Stimulated activated naive CD4-positive, alpha-beta T cell treated with Interleukin-2 at 50 U/mL for 16 hours (primary cell): ENCODE data around the gene ARL8B.
"Not testable (repeated sequence)": the region's sequence is repeated elsewhere in the genome, so short reads cannot be mapped to it uniquely, and the experiment has no call there.

Source experiments
- DNase-seq: peaks from one replicate; lab custom pipeline; 2025; lab: John Stamatoyannopoulos, UW

ARL8B gene

DNA sequence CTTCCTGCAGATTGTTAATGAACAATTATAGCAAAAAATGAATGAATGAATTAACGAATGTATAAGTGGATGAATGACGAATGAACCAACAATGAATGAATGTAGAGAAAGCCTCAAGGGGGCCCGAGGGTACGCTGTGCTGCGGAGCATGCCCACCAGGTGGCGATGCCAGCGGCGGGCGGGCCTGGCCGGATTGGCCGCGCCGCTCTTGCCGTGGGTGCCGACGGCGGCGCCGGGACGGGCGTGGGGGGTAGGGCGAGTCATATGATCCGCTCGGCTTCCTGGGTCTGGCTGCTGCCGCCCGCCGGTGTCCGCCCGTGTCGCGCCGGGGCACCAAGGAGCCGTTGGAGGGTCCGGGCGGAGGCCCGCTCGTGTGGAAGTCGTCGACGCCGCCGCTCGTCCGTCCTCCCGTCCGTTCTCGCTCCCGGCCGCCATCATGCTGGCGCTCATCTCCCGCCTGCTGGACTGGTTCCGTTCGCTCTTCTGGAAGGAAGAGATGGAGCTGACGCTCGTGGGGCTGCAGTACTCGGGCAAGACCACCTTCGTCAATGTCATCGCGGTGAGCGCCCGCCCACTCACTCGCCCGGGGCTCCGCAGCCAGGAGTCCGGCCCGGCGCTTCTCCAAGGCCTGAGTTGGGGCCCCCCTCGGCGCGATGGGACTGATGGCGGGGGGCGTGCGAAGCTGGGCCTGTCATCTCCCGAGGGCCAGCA lies at the start of gene ARL8B:
TSS of gene ARL8B (plus strand) at position 263 of the 711 bp plus-strand sequence. CDS start at position 437, 174 bp downstream.
- DNase-seq: peak; percentile 89

DNA sequence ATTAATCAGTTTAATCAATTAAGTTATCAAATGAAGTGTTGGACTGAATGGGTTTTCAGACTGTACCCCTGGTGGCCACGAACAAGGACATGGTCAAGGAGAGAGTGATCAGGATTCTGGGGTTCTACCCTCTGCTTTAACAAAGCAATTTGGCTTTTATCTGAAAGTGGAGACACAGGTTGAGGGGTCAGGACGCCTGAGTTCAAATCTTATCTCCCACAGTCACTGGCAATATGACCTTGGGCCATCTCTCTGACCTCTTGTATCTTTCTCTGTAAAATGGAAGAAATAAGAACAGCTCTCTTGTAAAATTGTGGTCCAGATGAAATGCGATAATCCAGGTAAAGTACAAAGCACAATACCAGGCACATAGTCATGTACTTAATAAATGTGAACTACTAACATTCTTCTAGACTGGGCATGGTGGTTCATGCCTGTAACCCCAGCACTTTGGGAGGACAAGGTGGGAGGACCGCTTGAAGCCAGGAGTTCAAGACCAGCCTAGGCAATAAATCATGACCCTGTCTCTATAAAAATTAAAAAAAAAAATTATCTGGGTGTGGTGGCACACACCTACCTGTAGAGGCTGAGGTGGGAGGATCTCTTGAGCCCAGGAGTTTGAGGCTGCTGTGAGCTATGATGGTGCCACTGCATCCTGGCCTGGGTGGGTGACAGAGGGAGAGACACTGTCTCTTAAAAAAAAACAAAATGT lies 48.6 kb upstream of the ARL8B start:
- no peak for DNase-seq

DNA sequence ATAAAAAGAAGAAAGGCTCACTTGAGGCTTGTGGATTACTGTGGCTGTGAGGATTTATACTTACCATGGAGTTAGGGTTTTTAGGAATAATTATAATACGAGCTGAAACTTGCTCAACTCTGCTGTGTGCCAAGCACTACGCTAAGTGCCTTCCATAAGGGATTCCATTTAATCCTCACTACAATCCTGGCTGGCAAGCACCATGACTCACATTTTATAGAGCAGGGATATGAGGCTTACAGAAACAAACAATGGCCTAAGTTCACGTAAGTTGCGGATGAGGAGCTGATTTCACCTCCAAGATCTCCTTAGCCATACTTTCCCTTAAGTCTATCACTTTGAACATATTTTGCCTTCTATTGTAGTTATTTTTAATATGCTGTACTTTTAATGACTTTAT lies 43.9 kb upstream of the ARL8B start:
- DNase-seq: no peak

DNA sequence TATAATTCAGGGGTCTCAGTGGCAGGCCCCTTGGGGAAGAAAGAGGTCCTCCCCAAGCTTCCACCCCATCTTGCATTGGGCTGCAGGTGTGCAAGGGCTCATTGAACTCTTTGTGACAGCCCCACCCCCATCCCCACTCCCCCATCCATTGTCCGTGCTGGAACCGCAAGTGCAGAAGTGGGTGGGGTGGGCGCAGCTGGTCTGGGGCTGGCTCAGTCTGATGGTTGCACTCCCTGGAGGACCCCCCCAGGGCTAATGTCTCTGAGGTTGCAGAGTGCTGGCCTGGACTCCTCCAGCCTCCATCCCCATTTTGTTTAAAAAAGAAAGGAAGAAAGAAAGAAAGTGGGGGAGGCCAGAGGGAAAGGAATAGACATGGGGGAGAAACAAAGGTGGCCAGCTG lies 42.3 kb upstream of the ARL8B start:
- DNase-seq: no peak

DNA sequence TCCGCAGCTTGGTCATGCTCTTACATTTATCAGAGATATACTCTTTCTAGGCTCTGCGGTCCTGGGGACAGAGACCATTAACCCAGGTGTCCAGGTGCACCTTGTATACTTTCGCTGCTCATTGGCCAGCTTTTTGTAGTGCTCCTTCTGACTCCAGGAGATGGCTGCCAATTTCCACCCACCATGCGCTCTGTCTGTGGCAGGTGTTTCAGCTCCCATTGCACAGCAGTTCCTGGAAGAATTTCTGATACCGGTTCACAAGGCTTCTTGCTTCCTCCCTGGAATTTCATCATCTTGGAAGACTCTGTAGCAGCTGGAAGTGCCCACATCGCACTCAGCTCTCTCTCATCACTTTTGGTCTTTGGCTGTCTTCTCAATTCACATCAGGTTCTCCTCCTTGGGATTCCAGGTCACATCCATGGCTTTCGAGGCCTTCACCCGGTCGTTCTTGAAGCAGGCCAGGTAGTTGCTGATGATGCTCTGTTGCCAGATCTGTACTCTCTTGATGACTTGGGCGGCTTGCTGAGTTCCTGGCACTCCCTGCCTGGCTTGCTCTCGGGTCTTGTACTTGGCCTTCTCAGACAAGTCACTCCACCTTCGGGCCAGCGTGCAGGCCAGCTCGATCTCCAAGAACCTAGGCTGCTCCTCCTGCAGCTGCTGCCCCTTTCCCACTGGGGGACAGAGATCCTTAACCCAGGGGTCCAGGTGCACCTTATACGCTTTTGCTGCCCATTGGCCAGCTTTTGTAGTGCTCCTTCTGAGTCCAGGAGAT lies 41.1 kb upstream of the ARL8B start:
- no peak for DNase-seq

DNA sequence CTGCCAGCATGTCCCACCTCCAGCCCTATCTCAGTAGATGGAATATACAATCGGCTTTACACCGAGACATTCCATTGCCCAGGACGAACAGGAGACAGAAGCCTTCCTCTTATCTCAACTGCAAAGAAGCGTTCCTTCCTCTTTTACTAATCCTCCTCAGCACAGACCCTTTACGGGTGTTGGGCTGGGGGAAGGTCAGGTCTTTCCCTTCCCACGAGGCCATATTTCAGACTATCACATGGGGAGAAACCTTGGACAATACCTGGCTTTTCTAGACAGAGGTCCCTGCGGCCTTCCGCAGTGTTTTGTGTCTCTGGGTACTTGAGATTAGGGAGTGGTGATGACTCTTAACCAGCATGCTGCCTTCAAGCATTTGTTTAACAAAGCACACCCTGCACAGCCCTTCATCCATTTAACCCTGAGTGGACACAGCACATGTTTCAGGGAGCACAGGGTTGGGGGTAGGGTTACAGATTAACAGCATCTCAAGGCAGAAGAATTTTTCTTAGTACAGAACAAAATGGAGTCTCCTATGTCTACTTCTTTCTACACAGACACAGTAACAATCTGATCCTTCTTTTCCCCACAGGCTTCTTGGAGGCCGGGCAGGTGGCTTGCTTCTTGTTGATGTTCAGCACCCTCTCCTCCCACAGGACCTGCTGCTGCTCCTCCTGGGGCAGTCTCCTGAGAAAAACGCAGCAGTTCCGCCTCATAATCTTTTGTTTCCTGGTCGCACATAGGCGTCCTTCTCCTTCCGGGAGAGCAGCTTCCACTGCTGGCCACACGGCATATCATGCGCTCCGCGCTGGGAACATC lies 39.9 kb upstream of the ARL8B start:
- not testable (repeated sequence) for DNase-seq

DNA sequence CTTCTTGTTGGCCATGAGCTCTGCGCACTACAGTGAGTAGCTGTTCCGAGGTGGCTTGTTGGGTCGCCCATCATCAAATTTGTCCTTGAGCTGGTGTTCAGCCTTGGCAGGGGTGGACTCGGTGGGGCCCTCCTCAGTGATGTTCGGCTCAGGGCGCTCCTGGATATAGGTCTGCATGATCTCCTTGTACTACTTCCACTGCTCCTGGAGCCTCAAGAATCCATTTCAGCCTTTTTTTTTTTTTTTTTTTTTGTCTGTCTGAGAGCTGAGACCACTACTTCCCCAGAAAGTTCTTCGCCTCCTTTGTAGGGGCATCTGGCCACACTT lies 39.3 kb upstream of the ARL8B start:
- DNase-seq: no peak

DNA sequence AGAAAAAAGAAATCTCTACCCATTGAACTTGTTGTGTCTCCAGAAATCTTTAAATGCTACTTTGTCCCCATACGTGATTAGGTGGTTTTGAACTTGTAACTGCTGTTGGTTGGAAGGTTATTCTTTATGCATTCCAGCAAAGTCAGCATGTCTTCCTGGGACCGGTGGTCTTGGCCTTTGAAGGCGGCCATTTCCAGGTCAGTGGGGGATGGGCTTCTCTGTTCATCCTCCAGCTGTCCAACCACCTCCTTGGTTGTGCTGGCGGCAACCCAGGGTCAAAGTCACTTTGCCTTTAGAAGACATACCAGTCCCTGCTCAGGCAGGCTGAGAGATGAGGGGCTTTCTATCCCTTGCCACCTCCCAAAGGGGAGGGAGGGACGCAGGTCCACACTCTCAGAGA lies 37.9 kb upstream of the ARL8B start:
- no peak for DNase-seq

DNA sequence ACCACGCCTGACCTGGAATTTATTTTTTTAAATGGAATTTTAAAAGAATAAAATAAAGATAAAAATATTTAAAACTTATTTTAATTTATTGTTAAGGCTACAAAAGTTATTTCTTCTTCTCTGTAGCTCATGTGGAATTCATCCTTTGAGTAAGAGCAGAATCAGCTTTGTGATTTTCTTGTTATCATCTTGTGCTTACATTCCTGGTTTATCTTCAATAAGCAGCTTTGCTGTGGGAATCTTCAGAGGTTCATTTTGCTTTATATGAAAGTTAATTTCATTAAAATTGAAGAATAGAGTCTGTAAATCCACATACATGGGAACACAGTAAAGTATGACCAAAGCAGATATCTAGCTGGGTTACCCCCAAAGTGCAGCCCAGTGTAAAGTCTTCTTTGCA lies 35.4 kb upstream of the ARL8B start:
- DNase-seq: no peak

DNA sequence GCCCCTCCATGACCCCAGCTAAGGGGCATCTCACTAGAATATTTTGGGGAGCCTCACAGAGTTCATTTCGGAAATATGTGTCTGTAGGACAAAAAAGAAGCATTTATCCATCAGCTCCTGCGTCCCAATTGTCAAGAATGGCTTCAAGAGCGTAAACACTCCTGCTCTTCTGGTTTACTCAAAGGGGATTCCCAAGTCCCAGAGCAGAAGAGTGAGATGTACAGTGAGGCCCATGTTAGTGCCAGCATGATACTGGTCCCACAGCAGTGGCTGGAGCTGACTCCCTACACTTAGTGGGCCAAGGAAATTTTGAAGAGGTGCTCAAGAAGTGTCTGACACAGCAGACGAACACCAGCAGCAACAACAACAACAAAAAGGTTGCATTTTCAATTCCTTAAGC lies 34.9 kb upstream of the ARL8B start:
- no peak for DNase-seq

DNA sequence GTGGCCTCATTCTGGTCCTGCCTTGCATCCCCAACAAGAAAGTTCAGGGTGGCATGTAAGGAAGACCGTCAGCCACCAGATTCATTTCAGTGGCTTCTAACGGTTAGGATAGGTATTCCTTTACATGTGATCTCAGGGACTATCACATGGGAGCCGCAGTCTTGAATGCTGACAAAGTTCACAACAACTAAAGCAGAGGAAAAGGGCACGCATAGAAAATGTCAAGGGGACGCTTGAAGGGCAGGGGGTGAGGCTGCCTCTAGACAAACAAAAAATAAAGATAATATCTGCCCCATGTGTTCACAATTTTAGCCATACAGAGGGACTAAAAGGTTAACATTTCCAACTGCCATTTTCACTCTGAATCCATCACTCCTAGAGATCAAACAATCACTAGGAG lies 31.9 kb upstream of the ARL8B start:
- DNase-seq: no peak

DNA sequence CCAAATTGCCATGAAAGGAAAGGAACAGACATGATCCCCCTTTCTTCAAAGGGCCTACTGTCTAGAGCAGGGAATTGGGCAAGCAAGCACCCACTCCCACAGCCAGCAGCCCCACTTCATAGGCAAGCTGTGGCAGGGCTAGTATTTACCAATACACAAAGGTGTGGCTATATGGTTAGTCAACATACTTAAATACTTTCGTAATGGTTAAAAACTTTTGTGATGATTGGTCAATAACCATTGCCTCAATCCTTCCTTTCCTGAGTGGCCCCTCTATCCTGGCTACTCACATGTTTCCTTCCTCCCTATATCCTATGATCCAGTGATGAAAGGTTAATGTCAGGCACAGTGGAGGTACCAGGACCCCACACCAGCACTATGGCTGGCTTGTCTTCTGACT lies 30.1 kb upstream of the ARL8B start:
- DNase-seq: no peak

DNA sequence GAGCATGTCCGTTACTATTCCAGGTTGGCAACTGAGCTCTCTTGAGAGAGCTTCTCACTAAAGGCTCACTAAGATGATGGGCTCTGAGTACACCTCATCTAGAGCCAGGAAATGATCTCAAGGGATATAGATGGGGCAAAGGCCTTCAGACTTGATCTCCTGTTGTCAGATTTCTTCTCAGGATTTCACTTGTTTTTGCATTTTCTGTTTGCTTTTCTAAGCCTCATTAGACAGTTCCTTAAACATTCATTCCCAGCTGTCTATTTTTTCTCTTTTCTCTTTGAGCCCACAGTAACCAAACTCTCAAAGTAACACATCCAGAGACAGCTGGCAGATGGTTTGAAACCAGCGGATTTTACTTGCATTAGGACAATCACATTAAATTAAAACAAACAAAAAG lies 28.4 kb upstream of the ARL8B start:
- DNase-seq: no peak

DNA sequence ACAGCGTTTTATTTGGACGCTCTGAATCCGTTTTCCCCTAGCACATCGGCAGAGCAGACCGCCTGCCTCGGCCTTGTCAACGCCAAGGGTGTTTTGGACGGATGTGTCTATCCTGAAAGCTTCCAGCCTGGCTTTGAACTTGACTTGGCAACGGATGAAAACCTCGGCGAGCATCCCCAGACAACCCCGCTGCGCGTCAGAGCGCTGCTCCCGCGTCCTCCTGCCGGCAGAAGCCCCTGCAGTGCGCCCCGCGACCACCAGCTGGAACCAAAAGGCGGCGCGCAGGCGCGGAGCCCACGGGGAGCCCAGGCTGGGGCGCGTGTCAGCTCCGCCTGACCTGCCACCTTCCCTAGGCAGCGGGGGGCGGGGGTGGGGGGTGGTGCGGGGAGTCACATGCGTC lies 26.2 kb upstream of the ARL8B start:
- no peak for DNase-seq

DNA sequence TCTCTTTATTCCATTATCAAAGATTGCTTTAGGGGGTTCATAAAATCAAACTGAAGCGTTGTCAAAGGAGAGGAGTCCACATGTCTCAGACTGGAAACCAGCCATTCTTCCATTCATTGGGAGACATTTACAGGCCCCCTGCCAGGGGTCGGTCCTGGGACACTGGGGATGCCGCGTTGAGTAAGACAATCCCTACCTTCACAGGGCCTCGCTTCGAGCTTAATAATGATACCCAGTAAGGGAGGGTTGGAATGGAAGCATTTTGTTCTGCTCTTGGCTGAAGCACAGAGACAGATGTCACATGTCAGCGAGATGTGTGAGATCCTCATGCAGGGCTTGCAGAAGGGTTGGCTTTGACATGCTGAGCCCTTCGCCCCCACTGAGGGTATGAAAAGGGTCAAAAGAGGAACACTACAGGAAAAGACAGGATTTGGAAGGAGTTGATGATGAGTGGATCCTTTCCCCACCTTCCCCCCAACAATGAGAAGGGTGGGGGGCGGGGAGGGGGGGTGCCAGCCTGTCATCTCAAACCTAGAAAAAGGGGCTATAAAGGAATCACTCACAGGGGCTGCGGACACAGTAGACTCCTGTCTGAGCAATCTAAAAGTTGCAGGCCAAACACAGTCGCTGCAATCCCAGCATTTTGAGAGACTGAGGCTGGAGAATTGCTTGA lies 25.6 kb upstream of the ARL8B start:
- no peak for DNase-seq

DNA sequence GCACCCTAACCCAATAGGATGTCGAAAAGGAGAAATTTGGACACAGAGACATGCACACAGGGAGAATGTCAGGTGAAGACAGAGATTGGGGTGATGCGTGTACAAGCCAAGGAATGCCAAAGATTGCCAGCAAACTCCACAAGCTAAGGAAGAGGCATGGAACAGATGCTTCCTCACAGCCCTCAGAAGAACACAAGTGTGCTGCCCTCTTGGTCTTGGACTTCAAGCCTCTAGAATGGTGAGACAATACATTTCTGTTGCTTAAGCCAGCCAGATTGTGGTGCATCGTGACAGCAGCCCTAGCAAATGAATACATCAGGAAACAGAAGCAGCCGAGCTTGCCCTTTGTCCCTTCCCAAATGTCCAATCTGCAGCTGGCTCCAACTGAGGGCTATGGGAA lies 23.7 kb upstream of the ARL8B start:
- no peak for DNase-seq

DNA sequence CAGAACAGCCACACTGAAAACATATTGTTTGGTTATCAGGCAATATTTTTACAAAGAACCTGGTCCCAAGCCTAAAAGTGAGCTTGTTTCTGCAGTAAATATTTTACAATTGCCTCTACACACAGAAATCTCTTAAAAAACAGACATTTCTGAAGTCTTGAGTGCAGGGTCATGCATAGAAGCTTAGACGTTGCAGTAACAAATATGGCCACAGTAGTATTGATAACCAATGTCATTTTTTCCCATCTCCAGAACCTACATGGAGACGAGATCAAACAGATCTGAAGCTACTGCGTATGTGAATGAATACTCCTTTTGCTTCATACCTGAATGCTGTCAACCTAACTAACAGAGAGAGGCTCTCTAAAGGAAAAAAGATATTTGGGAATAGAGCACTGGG lies 19.6 kb upstream of the ARL8B start:
- no peak for DNase-seq

DNA sequence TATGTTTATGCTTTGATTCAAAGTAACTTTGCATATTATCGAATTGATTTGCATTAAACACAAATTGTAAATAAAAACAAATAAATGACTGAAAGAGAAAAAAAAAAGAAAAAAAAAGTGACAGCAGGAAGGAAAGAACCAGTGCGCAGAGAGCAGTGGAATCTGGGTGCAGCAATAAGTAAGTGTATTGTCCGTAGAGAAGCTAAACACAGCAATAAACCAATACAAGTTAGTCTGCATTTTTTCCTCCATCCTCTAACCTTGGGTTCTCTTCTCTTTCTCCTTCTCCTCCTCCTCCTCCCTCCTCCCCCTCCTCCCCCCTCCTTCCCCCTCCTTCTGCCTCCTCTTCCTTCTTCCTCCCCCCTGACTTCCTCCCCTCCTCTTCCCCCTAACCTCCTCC lies 18.3 kb upstream of the ARL8B start:
- DNase-seq: no peak

DNA sequence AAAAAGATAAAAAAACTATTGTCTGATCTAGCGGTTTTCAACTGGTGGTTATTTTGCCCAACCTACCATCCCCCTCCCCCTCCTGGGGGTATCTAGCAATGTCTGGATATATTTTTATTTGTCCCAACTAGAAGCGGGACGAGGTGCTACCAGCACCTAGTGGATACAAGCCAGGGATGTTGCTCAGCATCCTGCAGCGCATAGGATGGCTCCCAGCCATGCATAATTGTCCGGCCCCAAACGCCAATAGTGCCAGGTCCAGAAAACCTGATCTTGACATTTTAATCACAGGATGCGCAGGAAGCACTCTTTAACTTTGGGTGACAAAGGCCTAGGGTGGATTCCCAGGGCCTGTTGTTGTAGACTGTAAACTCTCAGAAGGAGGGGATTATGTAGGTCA lies 17.0 kb upstream of the ARL8B start:
- DNase-seq: no peak

DNA sequence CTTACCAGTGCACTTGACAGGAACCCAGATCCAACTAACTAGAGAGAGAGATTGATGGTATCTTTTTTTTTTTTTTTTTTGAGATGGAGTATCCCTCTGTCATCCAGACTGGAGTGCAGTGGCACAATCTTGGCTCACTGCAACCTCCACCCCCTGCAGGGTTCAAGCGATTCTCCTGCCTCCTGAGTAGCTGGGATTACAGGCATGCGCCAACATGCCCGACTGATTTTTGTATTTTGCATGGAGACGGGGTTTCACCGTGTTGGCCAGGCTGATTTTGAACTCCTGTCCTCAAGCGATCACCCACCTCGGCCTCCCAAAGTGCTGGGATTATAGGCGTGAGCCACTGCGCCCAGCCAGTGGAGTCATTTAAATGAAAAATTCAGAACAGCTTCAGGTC lies 15.7 kb upstream of the ARL8B start:
- DNase-seq: not testable (repeated sequence)

DNA sequence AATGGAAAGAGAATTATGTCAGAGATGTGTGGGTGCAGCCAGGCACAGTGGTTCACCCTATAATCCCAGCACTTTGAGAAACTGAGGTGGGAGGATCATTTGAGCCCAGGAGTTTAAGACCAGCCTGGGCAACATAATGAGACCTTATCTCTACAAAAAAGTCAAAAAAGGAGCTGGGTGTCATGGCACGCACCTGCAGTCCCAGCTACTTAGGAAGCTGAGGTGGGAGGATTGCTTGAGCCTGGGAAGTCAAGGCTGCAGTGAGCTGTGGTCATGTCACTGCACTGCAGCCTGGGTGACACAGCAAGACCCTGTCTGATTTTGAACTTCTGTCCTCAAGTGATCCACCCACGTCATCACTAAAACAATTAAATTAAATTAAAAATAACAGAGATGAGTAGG lies 15.2 kb upstream of the ARL8B start:
- not testable (repeated sequence) for DNase-seq

DNA sequence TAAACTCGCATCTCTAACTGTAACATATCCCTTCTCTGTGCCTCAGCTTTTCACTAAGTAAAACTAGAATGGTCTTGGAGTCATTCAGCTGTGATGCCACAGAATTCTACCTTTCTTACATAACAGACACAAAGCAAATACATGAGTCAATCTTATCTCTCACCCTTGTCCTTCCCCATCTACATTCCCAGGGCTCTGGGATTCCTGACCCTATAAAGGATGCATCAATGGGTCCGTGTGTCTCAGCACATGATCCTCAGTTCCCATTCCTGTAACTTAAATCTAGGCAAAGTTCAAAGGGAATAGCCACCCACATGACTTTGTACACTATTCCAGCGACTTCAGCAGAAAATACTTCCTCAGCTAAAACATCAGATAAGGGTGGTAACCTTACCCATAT lies 11.8 kb upstream of the ARL8B start:
- no peak for DNase-seq
